HCT116 (cell line): Measurements from ENCODE around the gene ZBED5. TPM values are rescaled to one million over a fixed set of nuclear protein-coding genes. Genes with fewer than 3 reads are reported as not detected.
A peak's percentile ranks its signal among the peaks of the same experiment; 100 is the strongest.

ENCODE experiments used
- ATAC-seq: fragments of 200-7000 bp; cut with Tn5 transposase; 2 replicates; pipeline ENCODE4 v1.9.1; 2020; ENCODE audit warnings: mild to moderate bottlenecking, moderate library complexity
- BruUV-seq: library from RNA; stranded (reverse); fragments of 400-500 nt; replicated peaks from 2 replicates; lab custom pipeline; 2021; lab: Mats Ljungman, UMichigan
- CTCF ChIA-PET: fragments of 300-600 bp; sonication (Branson Sonifier 250); formaldehyde crosslinking; loops from one replicate; lab custom pipeline; 2021; ENCODE audit warnings: antibody characterized with exemption; lab: Charles Lee
- POLR2A ChIA-PET: fragments of 300-600, 350-600 bp; sonication (Branson Sonifier 250); formaldehyde crosslinking; loops from one replicate; lab custom pipeline; 2021; ENCODE audit warnings: antibody characterized with exemption; lab: Charles Lee
- RAD21 ChIA-PET, 2 experiments: fragments of 300-600 bp; sonication (Branson Sonifier 250); formaldehyde crosslinking; loops; one replicate each; lab custom pipeline; 2023; ENCODE audit warnings: low total read pairs in 2 of 2; ENCODE audit not compliant: uncharacterized antibody in 2 of 2, unreplicated experiment in 2 of 2, low non-redundant PET in 1 of 2; lab: Charles Lee
- DNase-seq: peaks from one replicate; pipeline ENCODE4 v3.0.0-alpha.2; 2010; ENCODE audit warnings: low read depth, low spot score
- H2AFZ ChIP-seq: fragments of 200-600 bp; shearing (Covaris generic), sonication (generic); 2 replicates; pipeline ENCODE4 v1.6.1; 2017; ENCODE audit warnings: low read depth, mixed run types, mixed read lengths, antibody characterized with exemption, low read length; ENCODE audit not compliant: poor library complexity, severe bottlenecking
- H3K27ac ChIP-seq: 2 replicates; pipeline ENCODE4 v1.5.1; 2012; ENCODE audit warnings: low read depth, low read length
- H3K27me3 ChIP-seq: fragments of 200-600 bp; sonication (generic); 2 replicates; pipeline ENCODE4 v1.6.1; 2016; ENCODE audit warnings: mixed run types, low read length, mixed read lengths; ENCODE audit not compliant: insufficient read depth
- H3K36me3 ChIP-seq, 2 experiments: fragments of 200-500 bp in 1 of 2; fragments of 200-600 bp in 1 of 2; sonication (Bioruptor generic) in 1 of 2; sonication (generic) in 1 of 2; 2 replicates each; pipeline versions ENCODE4 v1.5.1 to v1.6.1; 2014 to 2016; ENCODE audit warnings: low read length in 2 of 2, inconsistent platforms in 1 of 2, mixed read lengths in 1 of 2, mixed run types in 1 of 2; ENCODE audit not compliant: insufficient read depth in 2 of 2, control insufficient read depth in 1 of 2
- H3K4me1 ChIP-seq, 2 experiments: fragments of 200-600 bp in 1 of 2; sonication (generic) in 1 of 2; 2 replicates each; pipeline versions ENCODE4 v1.5.1 to v1.6.1; 2012 to 2017; ENCODE audit warnings: low read length in 2 of 2, inconsistent platforms in 1 of 2, mild to moderate bottlenecking in 1 of 2, mixed read lengths in 1 of 2, mixed run types in 1 of 2, moderate library complexity in 1 of 2; ENCODE audit not compliant: insufficient read depth in 2 of 2, control insufficient read depth in 1 of 2
- H3K4me2 ChIP-seq: fragments of 200-600 bp; sonication (generic); 2 replicates; pipeline ENCODE4 v1.6.1; 2017; ENCODE audit warnings: mixed run types, low read length, mixed read lengths
- H3K4me3 ChIP-seq, 2 experiments: fragments of 200-600 bp in 1 of 2; sonication (generic) in 1 of 2; replicated peaks in 1 of 2; 2 replicates each; pipeline ENCODE4 v1.5.1; 2011 to 2016; ENCODE audit warnings: low read length in 2 of 2, control low read depth in 1 of 2, low read depth in 1 of 2, mild to moderate bottlenecking in 1 of 2, mixed read lengths in 1 of 2, mixed run types in 1 of 2
- H3K79me2 ChIP-seq: fragments of 200-600 bp; sonication (generic); 2 replicates; pipeline ENCODE4 v1.6.1; 2017; ENCODE audit warnings: mild to moderate bottlenecking, mixed run types, low read length, moderate library complexity, mixed read lengths; ENCODE audit not compliant: insufficient read depth
- H3K9ac ChIP-seq: fragments of 200-600 bp; sonication (generic); 2 replicates; pipeline ENCODE4 v1.6.1; 2016; ENCODE audit warnings: low read length, mixed read lengths
- H3K9me2 ChIP-seq: fragments of 200-600 bp; sonication (generic), shearing (Covaris generic); 2 replicates; pipeline ENCODE4 v1.6.1; 2017; ENCODE audit warnings: mixed run types, mild to moderate bottlenecking, moderate library complexity; ENCODE audit not compliant: insufficient read depth
- H3K9me3 ChIP-seq, 2 experiments: fragments of 200-500 bp in 1 of 2; fragments of 200-600 bp in 1 of 2; sonication (Bioruptor generic) in 1 of 2; sonication (generic) in 1 of 2; 2 replicates each; pipeline ENCODE4 v1.6.1; 2014 to 2017; ENCODE audit warnings: low read length in 2 of 2, mixed read lengths in 2 of 2, inconsistent platforms in 1 of 2, low read depth in 1 of 2, mild to moderate bottlenecking in 1 of 2, mixed run types in 1 of 2, moderate library complexity in 1 of 2; ENCODE audit not compliant: control insufficient read depth in 1 of 2, insufficient read depth in 1 of 2
- H4K20me1 ChIP-seq: fragments of 200-600 bp; sonication (generic), shearing (Covaris generic); 2 replicates; pipeline ENCODE4 v1.6.1; 2017; ENCODE audit warnings: mixed run types, mild to moderate bottlenecking, moderate library complexity; ENCODE audit not compliant: insufficient read depth
- CBX3 ChIP-seq: IDR thresholded peaks from 2 replicates; pipeline ENCODE4 v1.6.1; 2012; ENCODE audit warnings: low read depth
- CEBPB ChIP-seq: IDR thresholded peaks from 2 replicates; pipeline ENCODE4 v1.6.1; 2012; ENCODE audit warnings: low read depth
- ELF1 ChIP-seq: IDR thresholded peaks from 2 replicates; pipeline ENCODE4 v1.6.1; 2012; ENCODE audit warnings: low read depth, borderline replicate concordance
- EZH2 ChIP-seq: fragments of 200-600 bp; sonication (generic); IDR thresholded peaks from 2 replicates; pipeline ENCODE4 v1.6.1; 2017; ENCODE audit warnings: antibody characterized with exemption, mixed run types
- EZH2phosphoT487 ChIP-seq: fragments of 200-600 bp; IDR thresholded peaks from 2 replicates; pipeline ENCODE4 v1.6.1; 2018; ENCODE audit warnings: antibody characterized with exemption, borderline replicate concordance
- JUND ChIP-seq: IDR thresholded peaks from 2 replicates; pipeline ENCODE4 v1.6.1; 2012
- MAX ChIP-seq: IDR thresholded peaks from 2 replicates; pipeline ENCODE4 v1.6.1; 2012
- POLR2A ChIP-seq: IDR thresholded peaks from 2 replicates; pipeline ENCODE4 v1.7.0; 2011; ENCODE audit warnings: borderline replicate concordance; ENCODE audit not compliant: insufficient read depth, insufficient read length; ENCODE audit errors: extremely low read depth
- POLR2AphosphoS5 ChIP-seq: IDR thresholded peaks from 2 replicates; pipeline ENCODE4 v1.6.1; 2011; ENCODE audit warnings: mild to moderate bottlenecking, low read depth, low read length, moderate library complexity
- REST ChIP-seq: IDR thresholded peaks from 2 replicates; pipeline ENCODE4 v1.6.1; 2012; ENCODE audit warnings: low read depth
- SIN3A ChIP-seq: IDR thresholded peaks from 2 replicates; pipeline ENCODE4 v1.6.1; 2012; ENCODE audit warnings: low read depth
- SP1 ChIP-seq: IDR thresholded peaks from 2 replicates; pipeline ENCODE4 v1.6.1; 2012; ENCODE audit warnings: low read depth
- SRF ChIP-seq: IDR thresholded peaks from 2 replicates; pipeline ENCODE4 v1.6.1; 2012; ENCODE audit warnings: low read depth
- TCF7L2 ChIP-seq: IDR thresholded peaks from 2 replicates; pipeline ENCODE4 v1.7.0; 2011; ENCODE audit warnings: borderline replicate concordance, inconsistent platforms; ENCODE audit not compliant: insufficient read depth, insufficient read length; ENCODE audit errors: extremely low read depth
- YY1 ChIP-seq: IDR thresholded peaks from 2 replicates; pipeline ENCODE4 v1.6.1; 2011; ENCODE audit warnings: low read length, low read depth, moderate library complexity, mild to moderate bottlenecking; ENCODE audit not compliant: insufficient replicate concordance; ENCODE audit errors: extremely low read depth
- ZFX ChIP-seq: fragments of 450-650 bp; IDR thresholded peaks from 2 replicates; pipeline ENCODE4 v1.6.1; 2017
- ZNF274 ChIP-seq: fragments of 200-500 bp; sonication (Bioruptor generic); IDR thresholded peaks from 2 replicates; pipeline ENCODE4 v1.6.1; 2014; ENCODE audit warnings: mild to moderate bottlenecking, low read depth, low read length, inconsistent platforms
- intact Hi-C: fragments of 100-400 bp; cut with micrococcal nuclease; formaldehyde crosslinking; loops from 2 replicates; pipeline ENCODE4 v1.10.0; 2022
- total RNA-seq: library from RNA; stranded (reverse); gene quantifications from one replicate; pipeline ENCODE4 v1.2.1, GENCODE V29; 2021; ENCODE audit not compliant: unreplicated experiment

ZBED5 gene
- total RNA-seq, 1 experiment from 2014 or later = 26.8 TPM

GRCh38 chr11:10881892-10882291 is 24.0 kb upstream of the ZBED5 start:
- no peak for DNase-seq
- ChIA-PET RAD21 (no interaction called here), POLR2A (no interaction called here), CTCF (no interaction called here)
- TF ChIP-seq MAX = no peak
- intact Hi-C loops = no loop called here
- H3K4me1 ChIP-seq = peaks cover 3 to 31% of the 10 kb centered on the region in 2 experiments; a peak in 3 of 4 replicates
- no peaks in the 10 kb centered on the region for H4K20me1 ChIP-seq
- H2AFZ ChIP-seq = no peak overlapping the region
- no peak overlapping the region for H3K27ac ChIP-seq
- no peak overlapping the region for H3K4me3 ChIP-seq
- no peaks in the 10 kb centered on the region for H3K36me3 ChIP-seq
- no TSS peak for BruUV-seq
- no peak for ATAC-seq
- no peaks in the 10 kb centered on the region for H3K79me2 ChIP-seq
- H3K9ac ChIP-seq = no peak overlapping the region
- no peaks in the 10 kb centered on the region for H3K9me2 ChIP-seq
- no peaks in the 10 kb centered on the region for H3K27me3 ChIP-seq
- H3K9me3 ChIP-seq = no peaks in the 10 kb centered on the region
- no peak overlapping the region for H3K4me2 ChIP-seq

- peak; percentile 86 for ATAC-seq
- Histone ChIP-seq H3K9ac (no peak overlapping the region), H3K4me2 (no peak overlapping the region), H3K36me3 (no peaks in the 10 kb centered on the region), H3K9me2 (no peaks in the 10 kb centered on the region), H3K79me2 (0 out of 2 replicates have a peak, but pooled peaks cover 4% of the 10 kb centered on the region), H4K20me1 (no peaks in the 10 kb centered on the region), H3K27me3 (no peaks in the 10 kb centered on the region), H3K4me3 (no peak overlapping the region), H2AFZ (no peak overlapping the region), H3K27ac (no peak overlapping the region), H3K9me3 (no peaks in the 10 kb centered on the region), H3K4me1 (peaks cover 10 to 32% of the 10 kb centered on the region in 2 experiments; a peak in 3 of 4 replicates)
- ChIA-PET RAD21 (no interaction called here), POLR2A (interaction anchor here (2.4 kb wide), 1 partner anchor 70 kb away, joined by 9 read pairs; the partner anchor contains the start of gene EIF4G2), CTCF (interaction anchor here (0.5 to 2.0 kb wide), 13 partner anchors 9 to 69 kb away, joined by 3 to 9 read pairs (median 3); partner anchors contain the start of genes EIF4G2 and ZBED5)
- BruUV-seq = no TSS peak
- peak; percentile 61 for DNase-seq
- intact Hi-C loops = no loop called here
- TF ChIP-seq ELF1 (peak; percentile 42; the same call in 1 of the 2 replicates), ZNF274 (no peak), SP1 (0 out of 2 replicates have a peak, but pooled peaks have one; percentile 20), CEBPB (no peak), EZH2 (no peak), YY1 (no peak), TCF7L2 (no peak), ZFX (no peak), CBX3 (peak; percentile 60; the same call in 1 of the 2 replicates), JUND (no peak), POLR2A (no peak), REST (no peak), POLR2AphosphoS5 (no peak), MAX (no peak; the same call in 1 of the 2 replicates), SRF (no peak), EZH2phosphoT487 (no peak), SIN3A (no peak)
Measured at GRCh38 chr11:10878408-10879214, 20.8 kb upstream of the ZBED5 start.
